HepG2 (cell line): ENCODE measurements around the gene CHST1. TPM values are rescaled to one million over a fixed set of nuclear protein-coding genes. Genes with fewer than 3 reads are reported as not detected.

ENCODE experiments used
- ATAC-seq: fragments of 200-7000 bp; cut with Tn5 transposase; 3 replicates; pipeline ENCODE4 v1.9.1; 2020; ENCODE audit warnings: mild to moderate bottlenecking, moderate library complexity
- BruUV-seq: library from RNA; stranded (reverse); fragments of 400-500 nt; replicated peaks from 2 replicates; lab custom pipeline; 2021; lab: Mats Ljungman, UMichigan
- CTCF ChIA-PET: fragments of 300-600 bp; formaldehyde crosslinking; extraction: SDS; loops from one replicate; lab custom pipeline; 2021; ENCODE audit warnings: low total read pairs, inconsistent platforms, low intra/inter-chr PET ratio; lab: Yijun Ruan, JAX
- POLR2A ChIA-PET: fragments of 350-600 bp; sonication (Branson Sonifier 250); formaldehyde crosslinking; loops from one replicate; lab custom pipeline; 2020; ENCODE audit warnings: antibody characterized with exemption, inconsistent platforms; lab: Yijun Ruan, JAX
- DNase-seq: peaks from one replicate; pipeline ENCODE4 v3.0.0-alpha.2; 2015; ENCODE audit warnings: low spot score
- FAIRE-seq: peaks from 3 replicates; lab custom pipeline; 2011; peaks lifted over from hg19 to GRCh38; lab: Jason Lieb, UNC
- H2AFZ ChIP-seq: one replicate; pipeline ENCODE4 v1.6.1; 2011; ENCODE audit warnings: low read length, inconsistent platforms
- H3K27ac ChIP-seq: fragments of 300-600 bp; 3 replicates; pipeline ENCODE4 v1.8.0; 2011; ENCODE audit warnings: mixed run types, mild to moderate bottlenecking, mixed read lengths, low read length, inconsistent platforms; ENCODE audit not compliant: insufficient read depth; ENCODE audit errors: extremely low read length
- H3K27me3 ChIP-seq, 2 experiments: fragments of 200-600 bp in 1 of 2; 2 replicates in 1 of 2; 3 replicates in 1 of 2; pipeline versions ENCODE4 v1.6.0 to v1.8.0; 2011; ENCODE audit warnings: low read length in 2 of 2, mild to moderate bottlenecking in 2 of 2, moderate library complexity in 2 of 2, inconsistent platforms in 1 of 2; ENCODE audit not compliant: insufficient read depth in 2 of 2, control insufficient read depth in 1 of 2
- H3K36me3 ChIP-seq, 2 experiments: fragments of 200-600 bp in 1 of 2; replicated peaks in 1 of 2; 2 replicates in 1 of 2; 3 replicates in 1 of 2; pipeline versions ENCODE4 v1.5.1 to v1.8.0; 2011; ENCODE audit warnings: low read length in 2 of 2, inconsistent platforms in 1 of 2; ENCODE audit not compliant: insufficient read depth in 2 of 2, control insufficient read depth in 1 of 2
- H3K4me1 ChIP-seq: 2 replicates; pipeline ENCODE4 v1.5.1; 2012; ENCODE audit warnings: low read length, inconsistent platforms; ENCODE audit not compliant: insufficient read depth
- H3K4me2 ChIP-seq: 2 replicates; pipeline ENCODE4 v1.6.0; 2011; ENCODE audit warnings: low read depth, low read length, inconsistent platforms
- H3K4me3 ChIP-seq, 3 experiments: fragments of 200-600 bp in 1 of 3; sonication (generic), shearing (Covaris generic) in 1 of 3; replicated peaks in 1 of 3; 2 replicates each; pipeline ENCODE4 v1.5.1; 2011 to 2016; ENCODE audit warnings: low read length in 3 of 3, inconsistent platforms in 2 of 3, low read depth in 2 of 3, mild to moderate bottlenecking in 2 of 3, control low read depth in 1 of 3, mixed read lengths in 1 of 3; ENCODE audit not compliant: insufficient read depth in 1 of 3
- H3K79me2 ChIP-seq: one replicate; pipeline ENCODE4 v1.6.1; 2011; ENCODE audit warnings: low read length, inconsistent platforms; ENCODE audit not compliant: insufficient read depth
- H3K9ac ChIP-seq: 2 replicates; pipeline ENCODE4 v1.6.0; 2011; ENCODE audit warnings: mild to moderate bottlenecking, low read depth, low read length, inconsistent platforms; ENCODE audit not compliant: insufficient read depth
- H3K9me3 ChIP-seq: 2 replicates; pipeline ENCODE4 v1.5.1; 2012; ENCODE audit warnings: mild to moderate bottlenecking, low read length
- H4K20me1 ChIP-seq: 2 replicates; pipeline ENCODE4 v1.6.0; 2011; ENCODE audit warnings: inconsistent platforms, mild to moderate bottlenecking, low read length, moderate library complexity; ENCODE audit not compliant: insufficient read depth
- EP300 ChIP-seq, 3 experiments: sonication (generic) in 1 of 3; formaldehyde crosslinking in 1 of 3; IDR thresholded peaks; 2 replicates each; pipeline versions ENCODE4 v1.5.1 to v1.6.1; 2011 to 2020; ENCODE audit warnings: low read depth in 2 of 3, low read length in 2 of 3, borderline replicate concordance in 1 of 3, improper control_type of control experiment in 1 of 3, mild to moderate bottlenecking in 1 of 3, missing genetic modification reagents in 1 of 3, moderate library complexity in 1 of 3
- RFX1 ChIP-seq: fragments of 450-650 bp; IDR thresholded peaks from 2 replicates; pipeline ENCODE4 v1.6.1; 2017
- RFX3 ChIP-seq: IDR thresholded peaks from 2 replicates; pipeline ENCODE4 v1.6.1; 2016; ENCODE audit warnings: missing biosample characterization, missing genetic modification reagents
- WGBS: methylation state at CpG from one replicate; pipeline ENCODE4 v1.1.6; 2017; ENCODE audit warnings: low lambda C conversion rate; 5-methylcytosine and 5-hydroxymethylcytosine counted together
- in situ Hi-C: cut with HindIII; loops from 2 replicates; pipeline ENCODE4 v1.10.0; 2017; ENCODE audit warnings: low pct_unique_long_range_greater_than_20kb; ENCODE audit not compliant: extremely low pct_ligation_motif_present
- intact Hi-C: fragments of 100-400 bp; cut with micrococcal nuclease; formaldehyde crosslinking; loops from one replicate; pipeline ENCODE4 v1.10.0; 2022; ENCODE audit not compliant: unreplicated experiment
- polyA plus RNA-seq, 8 experiments: library from polyadenylated mRNA; depleted of rRNA in 3 of 8; stranded (reverse) in 7 of 8; unstranded in 1 of 8; fragments of >200 nt; fragmentation: Illumina TruSeq in 4 of 8; extraction: Trizol in 4 of 8; gene quantifications; 2 replicates each; pipeline versions ENCODE4 v1.2.1 to v1.2.3, GENCODE V29; 2011 to 2016; ENCODE audit warnings: low read depth in 4 of 8, missing spikeins in 1 of 8, mixed read lengths in 1 of 8; ENCODE audit not compliant: insufficient read depth in 1 of 8
- total RNA-seq, 5 experiments: library from RNA; depleted of rRNA; stranded (reverse); fragments of >200 nt; fragmentation: Illumina TruSeq; extraction: Trizol; gene quantifications; 2 replicates each; pipeline ENCODE4 v1.2.3, GENCODE V29; 2016; ENCODE audit warnings: low read depth in 1 of 5

Gene CHST1
- total and polyA plus RNA-seq, 2 of the 13 experiments (the other 11 are each of a cell fraction or from before 2014, with no cell fraction given): not detected

DNA sequence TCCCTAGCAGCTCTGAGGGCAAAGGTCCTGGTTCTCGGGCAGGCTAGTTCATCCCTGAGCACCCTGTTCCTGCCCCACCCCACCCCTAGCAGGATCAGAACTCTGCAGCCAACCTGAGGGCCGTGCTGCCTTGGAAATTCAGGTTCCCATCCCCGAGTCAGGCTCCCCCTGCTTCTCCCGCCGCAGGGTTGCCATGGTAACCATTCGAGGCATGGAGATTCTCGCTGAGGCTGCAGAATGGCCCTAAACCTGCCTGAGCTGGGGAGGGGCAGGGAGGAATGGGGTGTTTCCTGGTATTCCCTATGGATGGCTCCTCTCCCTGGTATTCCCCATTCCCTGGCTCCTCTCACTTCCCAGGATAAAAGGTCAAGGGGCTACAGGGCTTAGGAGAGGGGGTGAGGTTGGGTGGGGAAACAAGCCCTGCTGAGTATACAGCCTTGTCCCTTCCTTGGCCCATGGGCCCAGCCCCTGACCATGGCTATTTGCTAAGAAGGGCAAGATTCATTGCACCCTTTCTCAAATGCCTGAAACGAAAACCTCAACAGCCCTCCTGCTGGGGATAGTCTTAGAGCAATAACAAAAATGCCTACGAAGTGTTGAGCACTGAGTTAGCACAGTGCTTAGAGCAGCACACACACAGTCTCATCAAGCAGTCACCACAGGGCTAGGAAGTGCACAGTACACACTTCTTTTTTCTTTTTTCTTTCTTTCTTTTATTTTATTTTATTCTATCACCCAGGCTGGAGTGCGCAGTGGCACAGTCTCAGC, 58.7 kb downstream of the CHST1 start:
- Histone ChIP-seq H2AFZ (no peak overlapping the region), H4K20me1 (no peaks in the 10 kb centered on the region), H3K9ac (no peak overlapping the region), H3K9me3 (no peaks in the 10 kb centered on the region), H3K27me3 (peaks cover 0 to 11% of the 10 kb centered on the region in 2 experiments; a peak in 2 of 5 replicates), H3K4me2 (no peak overlapping the region), H3K4me1 (no peaks in the 10 kb centered on the region), H3K27ac (no peak overlapping the region), H3K79me2 (no peaks in the 10 kb centered on the region), H3K36me3 (no peaks in the 10 kb centered on the region), H3K4me3 (no peak overlapping the region)
- ChIA-PET POLR2A (no interaction called here), CTCF (no interaction called here)
- intact Hi-C loops: no loop called here
- in situ Hi-C loops: no loop called here
- BruUV-seq: no TSS peak
- no peak for FAIRE-seq
- 2% methylated on average over 9 of the region's 10 CpGs for WGBS
- no peak for ATAC-seq
- no peak for DNase-seq
- TF ChIP-seq RFX1 (peak; percentile 41; the same call in 1 of the 2 replicates), EP300 (IDR thresholded peaks at IDR 0.05; ENCODE audit: low read depth in 2 of 2, low read length in 2 of 2) (no peak), EP300 (CRISPR knock-in tag; IDR thresholded peaks at IDR 0.05; ENCODE audit: borderline replicate concordance) (no peak)

DNA sequence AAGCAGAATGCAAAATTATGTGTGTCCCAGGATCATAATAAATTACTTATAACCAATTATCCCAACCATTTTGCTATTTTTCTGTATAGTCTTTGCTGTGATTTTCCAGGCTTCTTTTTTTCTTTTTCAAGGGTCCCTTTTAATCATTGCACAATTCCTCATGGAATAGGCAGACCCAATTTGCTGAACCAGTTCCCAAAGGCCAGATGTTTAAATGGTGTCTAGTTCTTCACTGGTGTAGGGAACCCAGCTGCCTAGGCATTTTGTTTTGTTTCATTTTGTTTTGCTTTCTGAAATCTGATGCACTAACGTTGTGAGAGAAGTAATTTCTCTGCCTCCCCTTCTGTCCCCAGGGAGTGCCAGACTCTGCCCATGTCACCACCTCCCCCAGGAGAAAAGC, 60.4 kb downstream of the CHST1 start:
- no peak for DNase-seq
- Histone ChIP-seq H3K79me2 (no peaks in the 10 kb centered on the region), H4K20me1 (no peaks in the 10 kb centered on the region), H3K27me3 (peaks cover 0 to 11% of the 10 kb centered on the region in 2 experiments; a peak in 2 of 5 replicates), H2AFZ (no peak overlapping the region), H3K9ac (no peak overlapping the region), H3K27ac (no peak overlapping the region), H3K4me2 (no peak overlapping the region), H3K4me3 (no peak overlapping the region), H3K36me3 (no peaks in the 10 kb centered on the region), H3K4me1 (no peaks in the 10 kb centered on the region), H3K9me3 (no peaks in the 10 kb centered on the region)
- no peak for ATAC-seq
- intact Hi-C loops: no loop called here
- ChIA-PET CTCF (no interaction called here), POLR2A (no interaction called here)
- FAIRE-seq: no peak
- no TSS peak for BruUV-seq
- 11% methylated on average over 1 of the region's 1 CpG for WGBS
- TF ChIP-seq RFX3 (CRISPR knock-in tag): no peak
- in situ Hi-C loops: no loop called here
